GM23338 (cell line): ENCODE data around the gene ATN1. TPM values are rescaled to one million over a fixed set of nuclear protein-coding genes. Genes with fewer than 3 reads are reported as not detected.

ENCODE experiments used
- ATAC-seq: fragments of 200-7000 bp; cut with Tn5 transposase; 3 replicates; pipeline ENCODE4 v1.9.1; 2020
- DNase-seq: peaks from one replicate; pipeline ENCODE4 v3.0.0-alpha.2; 2015; ENCODE audit warnings: low spot score
- H2AFZ ChIP-seq: fragments of 200-600 bp; sonication (generic); 2 replicates; pipeline ENCODE4 v1.8.0; 2016; ENCODE audit warnings: antibody characterized with exemption, mild to moderate bottlenecking, moderate library complexity
- H3F3A ChIP-seq: fragments of 200-600 bp; sonication (generic); replicated peaks from 2 replicates; pipeline ENCODE4 v1.8.0; 2017; ENCODE audit warnings: antibody characterized with exemption, mixed run types, low read depth
- H3K27ac ChIP-seq: fragments of 200-600 bp; sonication (generic); 2 replicates; pipeline ENCODE4 v1.6.1; 2016; ENCODE audit warnings: low read depth
- H3K27me3 ChIP-seq: fragments of 200-600 bp; sonication (generic); 2 replicates; pipeline ENCODE4 v1.8.0; 2016; ENCODE audit warnings: mild to moderate bottlenecking, mixed run types, moderate library complexity; ENCODE audit not compliant: insufficient read depth
- H3K36me3 ChIP-seq: fragments of 200-600 bp; sonication (generic); 2 replicates; pipeline ENCODE4 v1.8.0; 2016; ENCODE audit warnings: mild to moderate bottlenecking; ENCODE audit not compliant: insufficient read depth
- H3K4me1 ChIP-seq: fragments of 200-600 bp; sonication (generic); 2 replicates; pipeline ENCODE4 v1.8.0; 2016; ENCODE audit warnings: mild to moderate bottlenecking, moderate library complexity; ENCODE audit not compliant: insufficient read depth
- H3K4me2 ChIP-seq: fragments of 200-600 bp; sonication (generic); 2 replicates; pipeline ENCODE4 v1.7.1; 2017; ENCODE audit warnings: mixed run types
- H3K4me3 ChIP-seq: fragments of 200-600 bp; sonication (generic); 2 replicates; pipeline ENCODE4 v1.6.1; 2016; ENCODE audit warnings: mixed run types
- H3K79me2 ChIP-seq: fragments of 200-600 bp; sonication (generic); replicated peaks from 2 replicates; pipeline ENCODE4 v1.8.0; 2017; ENCODE audit warnings: mild to moderate bottlenecking; ENCODE audit not compliant: insufficient read depth
- H3K9me2 ChIP-seq: fragments of 200-600 bp; sonication (generic); 2 replicates; pipeline ENCODE4 v1.8.0; 2017; ENCODE audit not compliant: insufficient read depth
- H4K20me1 ChIP-seq: fragments of 200-600 bp; sonication (generic); replicated peaks from 2 replicates; pipeline ENCODE4 v1.8.0; 2017; ENCODE audit warnings: mild to moderate bottlenecking; ENCODE audit not compliant: insufficient read depth
- H3K27ac Mint-ChIP-seq: 2 replicates; pipeline ENCODE4 v1.8.0; 2020; ENCODE audit warnings: inconsistent platforms, mild to moderate bottlenecking, moderate library complexity, mixed read lengths
- H3K27me3 Mint-ChIP-seq: 3 replicates; pipeline ENCODE4 v1.8.0; 2022; ENCODE audit warnings: low read depth, mild to moderate bottlenecking, moderate library complexity, mixed read lengths, inconsistent platforms; ENCODE audit not compliant: insufficient read depth, poor library complexity
- H3K36me3 Mint-ChIP-seq: 3 replicates; pipeline ENCODE4 v1.8.0; 2021; ENCODE audit warnings: low read depth, mild to moderate bottlenecking, inconsistent platforms, moderate library complexity, mixed read lengths
- H3K4me1 Mint-ChIP-seq: 3 replicates; pipeline ENCODE4 v1.8.0; 2020; ENCODE audit warnings: mild to moderate bottlenecking, inconsistent platforms, mixed read lengths
- H3K4me3 Mint-ChIP-seq: 3 replicates; pipeline ENCODE4 v1.8.0; 2021; ENCODE audit warnings: moderate library complexity, mild to moderate bottlenecking, inconsistent platforms, mixed read lengths
- H3K9me3 Mint-ChIP-seq: 3 replicates; pipeline ENCODE4 v1.8.0; 2020; ENCODE audit warnings: moderate library complexity, mild to moderate bottlenecking, inconsistent platforms, mixed read lengths
- CREB1 ChIP-seq: fragments of 250-450 bp; sonication (Bioruptor Pico); IDR thresholded peaks from 2 replicates; pipeline ENCODE4 v1.5.0; 2020; ENCODE audit warnings: low read depth, mild to moderate bottlenecking, moderate library complexity
- CTCF ChIP-seq, 2 experiments: fragments of 200-600 bp in 1 of 2; sonication (generic) in 1 of 2; conservative IDR thresholded peaks; 2 replicates each; pipeline versions ENCODE4 v1.5.1 to v1.6.1; 2016 to 2017; ENCODE audit warnings: antibody characterized with exemption in 2 of 2, low read depth in 2 of 2, mild to moderate bottlenecking in 2 of 2, moderate library complexity in 1 of 2
- ETS1 ChIP-seq: IDR thresholded peaks from 2 replicates; pipeline ENCODE4 v1.6.1; 2016; ENCODE audit warnings: antibody characterized with exemption
- EZH2 ChIP-seq: fragments of 200-600 bp; sonication (generic); IDR thresholded peaks from one replicate; pipeline ENCODE4 v1.8.0; 2017; ENCODE audit warnings: antibody characterized with exemption, mild to moderate bottlenecking, low read depth; ENCODE audit not compliant: unreplicated experiment
- EZH2phosphoT487 ChIP-seq: fragments of 200-600 bp; sonication (generic); IDR thresholded peaks from one replicate; pipeline ENCODE4 v1.8.1; 2018; ENCODE audit warnings: antibody characterized with exemption; ENCODE audit not compliant: unreplicated experiment
- JUNB ChIP-seq: IDR thresholded peaks from one replicate; pipeline ENCODE4 v1.6.1; 2016; ENCODE audit warnings: antibody characterized with exemption; ENCODE audit not compliant: unreplicated experiment
- NANOG ChIP-seq: IDR thresholded peaks from 2 replicates; pipeline ENCODE4 v1.6.1; 2016; ENCODE audit warnings: antibody characterized with exemption, borderline replicate concordance
- POLR2AphosphoS5 ChIP-seq: IDR thresholded peaks from 2 replicates; pipeline ENCODE4 v1.6.1; 2016; ENCODE audit warnings: antibody characterized with exemption, low read depth
- STAT1 ChIP-seq: IDR thresholded peaks from one replicate; pipeline ENCODE4 v1.6.1; 2016; ENCODE audit warnings: antibody characterized with exemption; ENCODE audit not compliant: unreplicated experiment
- ZNF114 ChIP-seq: fragments of 250-450 bp; sonication (Bioruptor Pico); IDR thresholded peaks from 2 replicates; pipeline ENCODE4 v1.5.0; 2020; ENCODE audit warnings: mild to moderate bottlenecking, moderate library complexity
- ZNF331 ChIP-seq: fragments of 250-450 bp; sonication (Bioruptor Pico); IDR thresholded peaks from 2 replicates; pipeline ENCODE4 v1.5.0; 2020; ENCODE audit warnings: low read depth, mild to moderate bottlenecking, moderate library complexity
- polyA plus RNA-seq: library from polyadenylated mRNA; unstranded; fragments of >200 nt; fragmentation: Nextera tagmentation; extraction: Ambion mirVana; gene quantifications from 2 replicates; pipeline ENCODE4 v1.2.1, GENCODE V29; 2016
- total RNA-seq: library from RNA; depleted of rRNA; stranded (reverse); fragments of >200 nt; shearing (Covaris generic); gene quantifications from 2 replicates; pipeline ENCODE4 v1.2.3, GENCODE V29; 2014
- TF ChIP-seq, protein P1 (sequence below): IDR thresholded peaks from one replicate; pipeline ENCODE4 v1.6.1; 2018; ENCODE audit warnings: antibody characterized with exemption; ENCODE audit not compliant: unreplicated experiment
- TF ChIP-seq, protein P2 (sequence below): fragments of 250-450 bp; sonication (Bioruptor Pico); IDR thresholded peaks from 2 replicates; pipeline ENCODE4 v1.5.0; 2020; ENCODE audit warnings: mild to moderate bottlenecking, moderate library complexity

Gene ATN1
- total and polyA plus RNA-seq, 2 experiments from 2014 or later: 27.2 to 49.6 TPM

DNA sequence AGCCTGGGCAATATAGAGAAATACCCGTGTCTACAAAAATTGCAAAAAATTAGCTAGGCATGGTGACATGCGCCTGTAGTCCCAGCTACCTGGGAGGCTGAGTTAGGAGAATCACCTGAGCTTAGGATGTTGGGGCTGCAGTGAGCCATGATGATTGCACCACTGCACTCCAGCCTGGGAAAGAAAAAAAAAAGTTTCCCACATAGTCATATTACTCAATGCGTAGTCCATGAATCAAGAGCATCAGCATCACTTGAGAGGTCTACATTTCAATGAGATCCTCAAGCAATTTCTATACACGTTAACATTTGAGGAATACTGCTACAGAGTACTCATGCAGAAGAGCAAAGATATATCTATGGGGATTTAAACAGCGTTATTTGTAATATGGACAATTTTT, 28.3 kb upstream of the ATN1 start:
- Mint-ChIP-seq H3K27ac (no peak overlapping the region), H3K36me3 (no peaks in the 10 kb centered on the region), H3K9me3 (no peaks in the 10 kb centered on the region), H3K4me3 (no peak overlapping the region), H3K27me3 (peaks cover 11% of the 10 kb centered on the region), H3K4me1 (no peaks in the 10 kb centered on the region; the same call in 1 of the 3 replicates)
- H3K4me1 ChIP-seq: peaks cover 10% of the 10 kb centered on the region
- no peak overlapping the region for H3K4me3 ChIP-seq
- H3F3A ChIP-seq: no peaks in the 10 kb centered on the region
- no peak overlapping the region for H2AFZ ChIP-seq
- no peaks in the 10 kb centered on the region for H3K27me3 ChIP-seq
- H4K20me1 ChIP-seq: no peaks in the 10 kb centered on the region
- no peak for TF ChIP-seq NANOG
- TF ChIP-seq ZNF331 (CRISPR knock-in tag): no peak
- no peak for TF ChIP-seq CTCF (conservative IDR thresholded peaks at IDR 0.05; ENCODE audit: low read depth in 2 of 2)
- TF ChIP-seq ETS1: no peak
- TF ChIP-seq POLR2AphosphoS5: no peak
- no peak for TF ChIP-seq EZH2phosphoT487
- no peak for TF ChIP-seq EZH2
- no peak for TF ChIP-seq CREB1 (CRISPR knock-in tag)
- no peak for TF ChIP-seq ZNF114 (CRISPR knock-in tag)
- TF ChIP-seq, protein P1, sequence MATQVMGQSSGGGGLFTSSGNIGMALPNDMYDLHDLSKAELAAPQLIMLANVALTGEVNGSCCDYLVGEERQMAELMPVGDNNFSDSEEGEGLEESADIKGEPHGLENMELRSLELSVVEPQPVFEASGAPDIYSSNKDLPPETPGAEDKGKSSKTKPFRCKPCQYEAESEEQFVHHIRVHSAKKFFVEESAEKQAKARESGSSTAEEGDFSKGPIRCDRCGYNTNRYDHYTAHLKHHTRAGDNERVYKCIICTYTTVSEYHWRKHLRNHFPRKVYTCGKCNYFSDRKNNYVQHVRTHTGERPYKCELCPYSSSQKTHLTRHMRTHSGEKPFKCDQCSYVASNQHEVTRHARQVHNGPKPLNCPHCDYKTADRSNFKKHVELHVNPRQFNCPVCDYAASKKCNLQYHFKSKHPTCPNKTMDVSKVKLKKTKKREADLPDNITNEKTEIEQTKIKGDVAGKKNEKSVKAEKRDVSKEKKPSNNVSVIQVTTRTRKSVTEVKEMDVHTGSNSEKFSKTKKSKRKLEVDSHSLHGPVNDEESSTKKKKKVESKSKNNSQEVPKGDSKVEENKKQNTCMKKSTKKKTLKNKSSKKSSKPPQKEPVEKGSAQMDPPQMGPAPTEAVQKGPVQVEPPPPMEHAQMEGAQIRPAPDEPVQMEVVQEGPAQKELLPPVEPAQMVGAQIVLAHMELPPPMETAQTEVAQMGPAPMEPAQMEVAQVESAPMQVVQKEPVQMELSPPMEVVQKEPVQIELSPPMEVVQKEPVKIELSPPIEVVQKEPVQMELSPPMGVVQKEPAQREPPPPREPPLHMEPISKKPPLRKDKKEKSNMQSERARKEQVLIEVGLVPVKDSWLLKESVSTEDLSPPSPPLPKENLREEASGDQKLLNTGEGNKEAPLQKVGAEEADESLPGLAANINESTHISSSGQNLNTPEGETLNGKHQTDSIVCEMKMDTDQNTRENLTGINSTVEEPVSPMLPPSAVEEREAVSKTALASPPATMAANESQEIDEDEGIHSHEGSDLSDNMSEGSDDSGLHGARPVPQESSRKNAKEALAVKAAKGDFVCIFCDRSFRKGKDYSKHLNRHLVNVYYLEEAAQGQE: no peak
- TF ChIP-seq STAT1: no peak
- no peak for TF ChIP-seq JUNB
- TF ChIP-seq, protein P2, sequence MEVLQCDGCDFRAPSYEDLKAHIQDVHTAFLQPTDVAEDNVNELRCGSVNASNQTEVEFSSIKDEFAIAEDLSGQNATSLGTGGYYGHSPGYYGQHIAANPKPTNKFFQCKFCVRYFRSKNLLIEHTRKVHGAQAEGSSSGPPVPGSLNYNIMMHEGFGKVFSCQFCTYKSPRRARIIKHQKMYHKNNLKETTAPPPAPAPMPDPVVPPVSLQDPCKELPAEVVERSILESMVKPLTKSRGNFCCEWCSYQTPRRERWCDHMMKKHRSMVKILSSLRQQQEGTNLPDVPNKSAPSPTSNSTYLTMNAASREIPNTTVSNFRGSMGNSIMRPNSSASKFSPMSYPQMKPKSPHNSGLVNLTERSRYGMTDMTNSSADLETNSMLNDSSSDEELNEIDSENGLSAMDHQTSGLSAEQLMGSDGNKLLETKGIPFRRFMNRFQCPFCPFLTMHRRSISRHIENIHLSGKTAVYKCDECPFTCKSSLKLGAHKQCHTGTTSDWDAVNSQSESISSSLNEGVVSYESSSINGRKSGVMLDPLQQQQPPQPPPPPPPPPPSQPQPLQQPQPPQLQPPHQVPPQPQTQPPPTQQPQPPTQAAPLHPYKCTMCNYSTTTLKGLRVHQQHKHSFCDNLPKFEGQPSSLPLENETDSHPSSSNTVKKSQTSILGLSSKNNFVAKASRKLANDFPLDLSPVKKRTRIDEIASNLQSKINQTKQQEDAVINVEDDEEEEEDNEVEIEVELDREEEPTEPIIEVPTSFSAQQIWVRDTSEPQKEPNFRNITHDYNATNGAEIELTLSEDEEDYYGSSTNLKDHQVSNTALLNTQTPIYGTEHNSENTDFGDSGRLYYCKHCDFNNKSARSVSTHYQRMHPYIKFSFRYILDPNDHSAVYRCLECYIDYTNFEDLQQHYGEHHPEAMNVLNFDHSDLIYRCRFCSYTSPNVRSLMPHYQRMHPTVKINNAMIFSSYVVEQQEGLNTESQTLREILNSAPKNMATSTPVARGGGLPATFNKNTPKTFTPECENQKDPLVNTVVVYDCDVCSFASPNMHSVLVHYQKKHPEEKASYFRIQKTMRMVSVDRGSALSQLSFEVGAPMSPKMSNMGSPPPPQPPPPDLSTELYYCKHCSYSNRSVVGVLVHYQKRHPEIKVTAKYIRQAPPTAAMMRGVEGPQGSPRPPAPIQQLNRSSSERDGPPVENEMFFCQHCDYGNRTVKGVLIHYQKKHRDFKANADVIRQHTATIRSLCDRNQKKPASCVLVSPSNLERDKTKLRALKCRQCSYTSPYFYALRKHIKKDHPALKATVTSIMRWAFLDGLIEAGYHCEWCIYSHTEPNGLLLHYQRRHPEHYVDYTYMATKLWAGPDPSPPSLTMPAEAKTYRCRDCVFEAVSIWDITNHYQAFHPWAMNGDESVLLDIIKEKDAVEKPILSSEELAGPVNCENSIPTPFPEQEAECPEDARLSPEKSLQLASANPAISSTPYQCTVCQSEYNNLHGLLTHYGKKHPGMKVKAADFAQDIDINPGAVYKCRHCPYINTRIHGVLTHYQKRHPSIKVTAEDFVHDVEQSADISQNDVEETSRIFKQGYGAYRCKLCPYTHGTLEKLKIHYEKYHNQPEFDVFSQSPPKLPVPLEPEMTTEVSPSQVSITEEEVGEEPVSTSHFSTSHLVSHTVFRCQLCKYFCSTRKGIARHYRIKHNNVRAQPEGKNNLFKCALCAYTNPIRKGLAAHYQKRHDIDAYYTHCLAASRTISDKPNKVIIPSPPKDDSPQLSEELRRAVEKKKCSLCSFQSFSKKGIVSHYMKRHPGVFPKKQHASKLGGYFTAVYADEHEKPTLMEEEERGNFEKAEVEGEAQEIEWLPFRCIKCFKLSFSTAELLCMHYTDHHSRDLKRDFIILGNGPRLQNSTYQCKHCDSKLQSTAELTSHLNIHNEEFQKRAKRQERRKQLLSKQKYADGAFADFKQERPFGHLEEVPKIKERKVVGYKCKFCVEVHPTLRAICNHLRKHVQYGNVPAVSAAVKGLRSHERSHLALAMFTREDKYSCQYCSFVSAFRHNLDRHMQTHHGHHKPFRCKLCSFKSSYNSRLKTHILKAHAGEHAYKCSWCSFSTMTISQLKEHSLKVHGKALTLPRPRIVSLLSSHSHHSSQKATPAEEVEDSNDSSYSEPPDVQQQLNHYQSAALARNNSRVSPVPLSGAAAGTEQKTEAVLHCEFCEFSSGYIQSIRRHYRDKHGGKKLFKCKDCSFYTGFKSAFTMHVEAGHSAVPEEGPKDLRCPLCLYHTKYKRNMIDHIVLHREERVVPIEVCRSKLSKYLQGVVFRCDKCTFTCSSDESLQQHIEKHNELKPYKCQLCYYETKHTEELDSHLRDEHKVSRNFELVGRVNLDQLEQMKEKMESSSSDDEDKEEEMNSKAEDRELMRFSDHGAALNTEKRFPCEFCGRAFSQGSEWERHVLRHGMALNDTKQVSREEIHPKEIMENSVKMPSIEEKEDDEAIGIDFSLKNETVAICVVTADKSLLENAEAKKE (CRISPR knock-in tag): no peak
- DNase-seq: no peak
- no peaks in the 10 kb centered on the region for H3K79me2 ChIP-seq
- H3K4me2 ChIP-seq: no peak overlapping the region
- no peaks in the 10 kb centered on the region for H3K36me3 ChIP-seq
- no peaks in the 10 kb centered on the region for H3K9me2 ChIP-seq
- no peak for ATAC-seq
- H3K27ac ChIP-seq: no peak overlapping the region
